ENCODE measurements around the gene TMEM170A.
"Not testable (repeated sequence)": the region's sequence is repeated elsewhere in the genome, so short reads cannot be mapped to it uniquely, and the experiment has no call there.

TMEM170A gene

GRCh38 chr16:75466760-75467159 is 2.3 kb upstream of the TMEM170A start:
- Mint-ChIP-seq H3K36me3 (ENCODE audit: low read depth) (no peaks in the 10 kb centered on the region), H3K27ac (no peak overlapping the region), H3K4me3 (no peak overlapping the region), H3K9me3 (peaks cover 2% of the 10 kb centered on the region), H3K27me3 (ENCODE audit: low read depth) (no peaks in the 10 kb centered on the region), H3K4me1 (peaks cover 23% of the 10 kb centered on the region)
- TF ChIP-seq CTCF (IDR thresholded peaks at IDR 0.05; ENCODE audit: unreplicated experiment in 3 of 3): no peak

- not testable (repeated sequence) for H3K27me3 Mint-ChIP-seq (ENCODE audit: low read depth); H3K9me3 Mint-ChIP-seq; H3K36me3 Mint-ChIP-seq (ENCODE audit: low read depth)
- H3K4me3 Mint-ChIP-seq: peak overlapping the region; percentile 96 to 97 (median 97)
- peaks cover 42% of the 10 kb centered on the region for H3K4me1 Mint-ChIP-seq
- H3K27ac Mint-ChIP-seq: peak overlapping the region; percentile 80 to 97 (median 94)
These were observed 934 bp downstream of the TMEM170A start for GRCh38 chr16:75463389-75464121.

- Mint-ChIP-seq H3K36me3 (ENCODE audit: low read depth) (peaks cover 14% of the 10 kb centered on the region), H3K9me3 (peaks cover 2% of the 10 kb centered on the region), H3K27ac (peak overlapping the region; percentile 71 to 97 (median 80)), H3K4me1 (peaks cover 49% of the 10 kb centered on the region), H3K4me3 (peak overlapping the region; percentile 96 to 97 (median 97)), H3K27me3 (ENCODE audit: low read depth) (no peaks in the 10 kb centered on the region)
- no peak for TF ChIP-seq CTCF (IDR thresholded peaks at IDR 0.05; ENCODE audit: unreplicated experiment in 3 of 3)
These were observed 1.7 kb downstream of the TMEM170A start for GRCh38 chr16:75462806-75463205.

- no peaks in the 10 kb centered on the region for H3K27me3 Mint-ChIP-seq (ENCODE audit: low read depth)
- peaks cover 14% of the 10 kb centered on the region for H3K36me3 Mint-ChIP-seq (ENCODE audit: low read depth)
- peaks cover 2% of the 10 kb centered on the region for H3K9me3 Mint-ChIP-seq
- TF ChIP-seq CTCF (IDR thresholded peaks at IDR 0.05; ENCODE audit: unreplicated experiment in 3 of 3): no peak
- peaks cover 54% of the 10 kb centered on the region for H3K4me1 Mint-ChIP-seq
- peak overlapping the region; percentile 35 to 96 (median 46) for H3K4me3 Mint-ChIP-seq
- peak overlapping the region; percentile 44 to 62 (median 48) for H3K27ac Mint-ChIP-seq
These were observed 2.9 kb downstream of the TMEM170A start for GRCh38 chr16:75461575-75461974.

GRCh38 chr16:75460446-75460845 is 4.0 kb downstream of the TMEM170A start:
- H3K27ac Mint-ChIP-seq: peak overlapping the region; percentile 86 to 94 (median 93)
- peaks cover 14% of the 10 kb centered on the region for H3K36me3 Mint-ChIP-seq (ENCODE audit: low read depth)
- TF ChIP-seq CTCF (IDR thresholded peaks at IDR 0.05; ENCODE audit: unreplicated experiment in 3 of 3): no peak
- H3K9me3 Mint-ChIP-seq: peaks cover 2% of the 10 kb centered on the region
- peaks cover 61% of the 10 kb centered on the region for H3K4me1 Mint-ChIP-seq
- H3K27me3 Mint-ChIP-seq (ENCODE audit: low read depth): no peaks in the 10 kb centered on the region
- peak overlapping the region; percentile 7 to 65 (median 39) for H3K4me3 Mint-ChIP-seq

- H3K4me1 Mint-ChIP-seq: peaks cover 59% of the 10 kb centered on the region
- no peak for TF ChIP-seq CTCF (IDR thresholded peaks at IDR 0.05; ENCODE audit: unreplicated experiment in 3 of 3)
- peak overlapping the region; percentile 86 to 94 (median 93) for H3K27ac Mint-ChIP-seq
- peaks cover 14% of the 10 kb centered on the region for H3K36me3 Mint-ChIP-seq (ENCODE audit: low read depth)
- H3K9me3 Mint-ChIP-seq: no peaks in the 10 kb centered on the region
- H3K4me3 Mint-ChIP-seq: peak overlapping the region in 2 of 3 experiments; percentile 17 to 65
- no peaks in the 10 kb centered on the region for H3K27me3 Mint-ChIP-seq (ENCODE audit: low read depth)
These were observed 4.8 kb downstream of the TMEM170A start for GRCh38 chr16:75459691-75460090.
